AG04449 (cell line): ENCODE measurements around the gene SLC22A4.

Source experiments
- CTCF ChIA-PET: fragments of 350-600 bp; formaldehyde crosslinking; extraction: SDS; loops from one replicate; lab custom pipeline; 2021; ENCODE audit warnings: antibody characterized with exemption; lab: Yijun Ruan, JAX
- POLR2A ChIA-PET: fragments of 400-600, 350-600 bp; formaldehyde crosslinking; extraction: SDS; loops from one replicate; lab custom pipeline; 2020; ENCODE audit warnings: antibody characterized with exemption, inconsistent platforms; lab: Yijun Ruan, JAX
- DNase-seq: peaks from one replicate; pipeline ENCODE4 v3.0.0-alpha.2; 2010; ENCODE audit warnings: low read depth, low spot score
- H3K4me3 ChIP-seq: 2 replicates; pipeline ENCODE4 v1.5.1; 2011; ENCODE audit warnings: low read depth, mild to moderate bottlenecking, control low read depth, low read length
- CTCF ChIP-seq: IDR thresholded peaks from one replicate; pipeline ENCODE4 v1.5.1; 2011; ENCODE audit warnings: mild to moderate bottlenecking, moderate library complexity, low read length, control low read depth, inconsistent platforms; ENCODE audit not compliant: insufficient read depth; ENCODE audit errors: missing control alignments

The SLC22A4 gene

GRCh38 chr5:132342291-132343180 lies 48.3 kb downstream of the SLC22A4 start:
- no peak for TF ChIP-seq CTCF
- DNase-seq, result no peak
- CTCF ChIA-PET, result interaction anchor here (0.6 kb wide), 1 partner anchor 26 kb away, joined by 3 read pairs; no protein-coding TSS in a partner anchor
- no peak overlapping the region for H3K4me3 ChIP-seq
- POLR2A ChIA-PET, result no interaction called here

- CTCF ChIA-PET, result no interaction called here
- no peak for TF ChIP-seq CTCF
- POLR2A ChIA-PET, result interaction anchor here (0.6 kb wide), 1 partner anchor 53 kb away, joined by 5 read pairs; no protein-coding TSS in a partner anchor
- DNase-seq, result no peak
- no peak overlapping the region for H3K4me3 ChIP-seq
Observed at GRCh38 chr5:132344775-132345514, 50.8 kb downstream of the SLC22A4 start.

GRCh38 chr5:132353486-132353995 lies 59.3 kb downstream of the SLC22A4 start:
- ChIA-PET POLR2A (no interaction called here), CTCF (interaction anchor here (0.9 kb wide), 1 partner anchor 10 kb away, joined by 3 read pairs; no protein-coding TSS in a partner anchor)
- no peak for TF ChIP-seq CTCF
- no peak overlapping the region for H3K4me3 ChIP-seq
- DNase-seq, result no peak

DNA sequence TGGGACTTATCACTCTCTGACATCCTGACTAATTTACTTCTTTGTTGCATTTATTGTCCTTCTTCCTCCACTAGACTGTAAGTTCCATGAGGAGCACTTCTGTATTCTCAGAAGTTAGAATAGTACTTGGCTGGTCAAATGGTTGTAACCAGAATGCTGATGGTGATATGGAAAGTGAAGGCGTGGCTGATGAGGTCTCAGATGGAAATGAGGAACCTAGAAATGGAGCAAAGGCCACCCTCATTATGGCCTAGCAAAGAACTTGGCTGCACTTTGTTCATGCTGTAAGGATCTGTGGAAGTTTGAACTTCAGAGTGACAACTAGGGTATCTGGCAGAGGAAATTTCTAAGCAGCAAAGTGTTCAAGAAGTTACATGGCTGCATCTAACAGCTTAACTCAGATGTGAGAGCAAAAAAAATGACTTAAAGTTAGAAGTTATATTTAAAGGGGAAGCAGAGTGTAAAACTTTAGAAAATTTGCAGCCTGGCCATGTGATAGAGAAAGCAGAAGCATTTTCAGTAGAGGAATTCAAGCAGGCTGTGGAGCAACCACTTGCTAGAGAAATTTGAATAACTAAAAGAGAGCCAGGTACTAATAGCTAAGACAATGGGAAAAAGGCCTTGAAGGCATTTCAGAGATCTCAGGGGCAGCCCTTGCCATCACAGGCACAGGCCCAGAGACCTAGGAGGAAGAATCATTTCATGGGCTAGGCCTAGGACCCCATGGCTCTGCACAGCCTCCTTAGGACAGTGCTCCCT lies 60.4 kb downstream of the SLC22A4 start:
- CTCF ChIA-PET, result interaction anchor here (0.9 to 1.5 kb wide), 2 partner anchors 9 to 116 kb away, joined by 3 to 4 read pairs; no protein-coding TSS in a partner anchor
- POLR2A ChIA-PET, result no interaction called here
- H3K4me3 ChIP-seq, result no peak overlapping the region
- TF ChIP-seq CTCF, result no peak
- no peak for DNase-seq

GRCh38 chr5:132355140-132355765 lies 61.1 kb downstream of the SLC22A4 start:
- no peak for DNase-seq
- POLR2A ChIA-PET, result no interaction called here
- no peak overlapping the region for H3K4me3 ChIP-seq
- CTCF ChIA-PET, result interaction anchor here (1.0 to 1.5 kb wide), 2 partner anchors 11 to 117 kb away, joined by 4 read pairs; no protein-coding TSS in a partner anchor
- TF ChIP-seq CTCF, result no peak
